Activated CD4-positive, alpha-beta memory T cell treated with anti-CD3 and anti-CD28 coated beads for 36 hours (primary cell): Measurements from ENCODE around the gene GJA5. TPM values are rescaled to one million over a fixed set of nuclear protein-coding genes. Genes with fewer than 3 reads are reported as not detected.
A peak's percentile ranks its signal among the peaks of the same experiment; 100 is the strongest.

ENCODE experiments used
- CTCF ChIA-PET: fragments of 350-600 bp; sonication (Branson Sonifier 250); formaldehyde crosslinking; loops from one replicate; lab custom pipeline; 2021; ENCODE audit warnings: antibody characterized with exemption, inconsistent platforms; lab: Charles Lee
- POLR2A ChIA-PET: fragments of 350-600 bp; sonication (Branson Sonifier 250); formaldehyde crosslinking; loops from one replicate; lab custom pipeline; 2021; ENCODE audit warnings: antibody characterized with exemption; lab: Charles Lee
- DNase-seq: peaks from one replicate; pipeline ENCODE4 v3.0.0-alpha.2; 2020
- H3K27ac Mint-ChIP-seq: one replicate; pipeline ENCODE4 v1.8.0; 2021; ENCODE audit warnings: mixed read lengths
- H3K27me3 Mint-ChIP-seq: one replicate; pipeline ENCODE4 v1.8.0; 2021; ENCODE audit warnings: mixed read lengths
- H3K36me3 Mint-ChIP-seq: one replicate; pipeline ENCODE4 v1.8.0; 2021; ENCODE audit warnings: mixed read lengths
- H3K4me1 Mint-ChIP-seq: one replicate; pipeline ENCODE4 v1.8.0; 2021; ENCODE audit warnings: low read depth, mixed read lengths
- H3K4me3 Mint-ChIP-seq: one replicate; pipeline ENCODE4 v1.8.0; 2021; ENCODE audit warnings: mild to moderate bottlenecking, mixed read lengths
- H3K9me3 Mint-ChIP-seq: one replicate; pipeline ENCODE4 v1.8.0; 2021; ENCODE audit warnings: mixed read lengths
- intact Hi-C: fragments of 100-400 bp; cut with micrococcal nuclease; formaldehyde crosslinking; loops from one replicate; pipeline ENCODE4 v1.15.1; 2023
- total RNA-seq, 2 experiments: library from RNA; stranded (reverse); gene quantifications; one replicate each; pipeline ENCODE4 v1.2.3, GENCODE V29; 2021

The GJA5 gene
- total RNA-seq, 2 experiments from 2014 or later: not detected

DNA sequence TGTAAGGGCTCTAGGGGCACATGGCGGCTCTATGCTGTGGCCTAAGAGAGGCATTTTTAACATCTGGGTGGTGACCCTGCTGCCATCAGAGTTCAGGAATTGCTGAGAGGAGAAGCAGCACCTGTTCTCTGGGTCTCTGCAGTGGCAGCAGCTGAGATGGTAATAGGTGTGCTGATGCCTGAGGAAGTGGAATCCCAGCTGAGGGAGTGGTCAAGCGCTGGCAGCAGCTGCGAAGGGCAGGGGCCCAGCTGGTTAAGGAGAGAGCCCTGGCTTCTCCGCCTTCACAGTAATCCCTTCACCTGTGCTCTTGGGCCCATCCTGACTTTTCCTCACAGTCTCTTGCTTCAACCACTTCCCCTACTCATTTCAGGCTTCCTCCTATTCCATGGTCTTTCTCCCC lies 39.8 kb downstream of the GJA5 start:
- intact Hi-C loops: no loop called here
- Mint-ChIP-seq H3K4me1 (peaks cover 16% of the 10 kb centered on the region), H3K27ac (no peak overlapping the region), H3K9me3 (peaks cover 6% of the 10 kb centered on the region), H3K36me3 (peaks cover 3% of the 10 kb centered on the region), H3K4me3 (no peak overlapping the region), H3K27me3 (peaks cover 1% of the 10 kb centered on the region)
- ChIA-PET POLR2A (no interaction called here), CTCF (interaction anchor here (4.3 kb wide), 1 partner anchor 172 kb away, joined by 38 read pairs; no protein-coding TSS in a partner anchor)
- no peak for DNase-seq

DNA sequence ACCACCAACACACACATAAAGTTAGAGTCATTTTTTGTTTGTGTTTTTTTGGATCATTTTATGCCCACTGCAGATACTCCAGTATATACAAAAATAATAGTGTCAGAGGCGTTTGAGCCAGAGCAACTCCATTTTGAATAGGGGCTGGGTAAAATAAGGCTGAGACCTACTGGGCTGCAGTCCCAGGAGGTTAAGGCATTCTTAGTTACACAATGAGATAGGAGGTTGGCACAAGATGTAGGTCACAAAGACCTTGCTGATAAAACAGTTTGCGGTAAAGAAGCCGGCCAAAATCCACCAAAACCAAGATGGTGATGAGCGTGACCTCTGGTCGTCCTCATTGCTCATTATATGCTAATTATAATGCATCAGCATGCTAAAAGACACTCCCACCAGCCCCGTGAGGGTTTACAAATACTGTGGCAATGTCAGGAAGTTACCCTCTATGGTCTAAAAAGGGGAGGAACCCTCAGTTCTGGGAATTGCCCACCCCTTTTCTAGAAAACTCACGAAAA lies 40.6 kb downstream of the GJA5 start:
- intact Hi-C loops: no loop called here
- CTCF ChIA-PET: interaction anchor here (0.6 to 1.8 kb wide), 2 partner anchors 11 to 173 kb away, joined by 3 to 6 read pairs; no protein-coding TSS in a partner anchor
- Mint-ChIP-seq H3K4me3 (no peak overlapping the region), H3K27me3 (peaks cover 4% of the 10 kb centered on the region), H3K4me1 (peaks cover 16% of the 10 kb centered on the region), H3K9me3 (peaks cover 6% of the 10 kb centered on the region), H3K27ac (no peak overlapping the region), H3K36me3 (peaks cover 3% of the 10 kb centered on the region)
- POLR2A ChIA-PET: no interaction called here
- no peak for DNase-seq

DNA sequence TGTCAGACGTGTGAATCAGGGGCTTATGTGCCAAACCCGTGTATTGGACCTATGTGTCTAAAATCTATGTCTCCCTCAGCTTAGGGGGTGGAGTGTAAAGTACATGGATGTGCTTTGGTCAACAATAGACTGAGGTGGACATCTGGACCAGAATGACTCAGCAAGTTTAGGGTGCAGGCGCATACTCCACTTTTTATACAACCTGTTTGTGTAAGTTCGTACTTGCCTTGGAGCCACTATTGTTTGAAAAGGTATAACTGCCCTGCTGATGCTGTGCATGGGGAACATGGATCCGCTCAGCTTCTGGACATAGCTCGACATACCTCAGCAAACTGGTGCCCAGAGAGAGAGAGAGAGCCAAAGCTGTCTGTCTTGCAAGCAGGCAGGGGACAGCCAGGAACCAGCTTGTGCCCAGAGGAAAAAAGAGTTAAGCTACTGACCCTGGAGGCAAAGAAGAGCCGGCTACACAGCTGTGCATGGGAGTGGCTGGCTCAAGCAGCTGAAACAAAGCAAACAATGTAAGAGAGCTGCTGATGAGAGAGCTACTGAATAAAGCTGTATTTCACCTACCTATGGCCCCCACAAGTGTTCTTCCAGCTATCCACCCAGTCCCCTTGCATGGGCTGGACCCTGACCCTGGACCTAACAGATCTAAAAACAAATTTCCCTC lies 41.2 kb downstream of the GJA5 start:
- ChIA-PET POLR2A (no interaction called here), CTCF (interaction anchor here (0.6 to 1.8 kb wide), 2 partner anchors 11 to 174 kb away, joined by 3 to 6 read pairs; no protein-coding TSS in a partner anchor)
- Mint-ChIP-seq H3K36me3 (peaks cover 3% of the 10 kb centered on the region), H3K9me3 (peaks cover 6% of the 10 kb centered on the region), H3K4me1 (peaks cover 16% of the 10 kb centered on the region), H3K4me3 (no peak overlapping the region), H3K27me3 (peaks cover 10% of the 10 kb centered on the region), H3K27ac (no peak overlapping the region)
- intact Hi-C loops: no loop called here
- no peak for DNase-seq

DNA sequence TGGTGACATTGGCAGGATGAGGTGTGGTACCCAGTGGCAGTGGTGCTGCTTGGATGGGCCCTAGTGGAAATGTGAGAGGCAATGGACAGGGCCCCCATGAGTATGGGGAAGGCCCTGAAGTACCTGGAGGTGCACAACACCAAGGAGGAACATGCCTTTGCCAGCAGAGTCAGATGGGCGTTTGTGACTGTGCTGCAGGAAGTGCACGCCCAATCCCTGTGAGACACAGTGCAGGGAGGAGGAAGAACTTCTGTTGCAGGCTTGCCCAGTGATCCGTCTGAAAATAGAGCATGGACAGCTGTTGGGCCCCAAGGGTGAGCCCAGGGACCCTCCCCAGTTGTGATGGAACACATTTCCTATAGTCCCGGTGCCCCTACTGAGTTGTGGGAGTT lies 42.7 kb downstream of the GJA5 start:
- no peak overlapping the region for H3K4me3 Mint-ChIP-seq
- DNase-seq: no peak
- peaks cover 12% of the 10 kb centered on the region for H3K27me3 Mint-ChIP-seq
- POLR2A ChIA-PET: no interaction called here
- no peak overlapping the region for H3K27ac Mint-ChIP-seq
- H3K36me3 Mint-ChIP-seq: peaks cover 3% of the 10 kb centered on the region
- intact Hi-C loops: no loop called here
- peaks cover 6% of the 10 kb centered on the region for H3K9me3 Mint-ChIP-seq
- H3K4me1 Mint-ChIP-seq: peaks cover 12% of the 10 kb centered on the region
- CTCF ChIA-PET: no interaction called here

DNA sequence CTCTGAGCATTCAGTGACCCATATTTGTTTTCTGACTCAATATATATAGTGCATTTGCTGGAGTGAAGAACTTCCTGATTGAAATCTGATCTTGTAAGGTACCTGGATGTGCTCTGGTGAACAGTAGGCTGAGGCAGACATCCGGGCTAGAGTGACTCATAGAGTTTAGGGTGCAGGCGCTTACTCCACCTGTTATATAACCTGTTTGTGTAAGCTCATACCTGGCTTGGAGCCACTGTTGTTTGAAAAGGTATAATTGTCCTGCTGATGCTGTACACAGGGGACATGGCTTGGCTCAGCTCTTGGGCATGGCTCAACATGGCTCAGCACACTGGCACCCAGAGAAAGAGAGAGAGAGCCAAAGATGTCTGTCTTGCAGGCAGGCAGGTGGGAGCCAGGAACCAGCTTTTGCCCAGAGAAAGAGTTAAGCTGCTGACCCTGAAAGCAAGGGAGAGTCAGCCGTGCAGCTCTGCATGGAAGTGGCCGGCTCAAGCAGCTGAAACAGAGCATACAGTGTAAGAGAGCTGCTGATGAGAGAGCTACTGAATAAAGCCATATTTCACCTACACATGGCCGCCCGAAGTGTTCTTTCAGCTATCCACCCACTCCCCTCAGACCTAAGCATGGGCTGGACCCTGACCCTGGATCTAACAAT lies 43.2 kb downstream of the GJA5 start:
- DNase-seq: peak; percentile 29
- H3K4me3 Mint-ChIP-seq: no peak overlapping the region
- intact Hi-C loops: no loop called here
- peaks cover 12% of the 10 kb centered on the region for H3K4me1 Mint-ChIP-seq
- H3K9me3 Mint-ChIP-seq: peaks cover 6% of the 10 kb centered on the region
- peaks cover 14% of the 10 kb centered on the region for H3K27me3 Mint-ChIP-seq
- peaks cover 3% of the 10 kb centered on the region for H3K36me3 Mint-ChIP-seq
- ChIA-PET POLR2A (no interaction called here), CTCF (interaction anchor here (1.2 kb wide), 1 partner anchor 176 kb away, joined by 4 read pairs; no protein-coding TSS in a partner anchor)
- H3K27ac Mint-ChIP-seq: no peak overlapping the region

DNA sequence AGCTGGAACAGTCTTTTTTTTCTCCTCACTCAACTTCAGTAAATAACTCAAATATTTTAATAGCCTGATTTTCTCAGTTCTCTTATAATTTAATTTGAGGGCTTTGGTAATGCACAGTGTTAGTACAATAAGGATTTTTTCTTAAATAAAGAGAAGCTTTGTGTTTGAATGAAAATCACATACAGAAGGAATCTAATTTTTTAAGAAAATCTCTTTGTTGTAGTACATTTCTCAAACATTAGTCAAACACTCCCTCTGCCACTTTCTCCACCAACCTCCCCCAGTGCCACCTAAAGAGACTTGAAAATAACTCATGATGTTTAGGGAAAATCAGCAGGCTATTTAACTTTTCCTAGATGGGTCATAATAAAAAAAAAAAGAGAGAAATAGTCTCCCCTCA lies 47.8 kb downstream of the GJA5 start:
- H3K27ac Mint-ChIP-seq: no peak overlapping the region
- H3K9me3 Mint-ChIP-seq: no peaks in the 10 kb centered on the region
- no peak for DNase-seq
- peaks cover 20% of the 10 kb centered on the region for H3K27me3 Mint-ChIP-seq
- intact Hi-C loops: no loop called here
- ChIA-PET POLR2A (no interaction called here), CTCF (interaction anchor here (0.6 to 1.8 kb wide), 2 partner anchors 12 to 232 kb away, joined by 4 read pairs; no protein-coding TSS in a partner anchor)
- H3K36me3 Mint-ChIP-seq: no peaks in the 10 kb centered on the region
- H3K4me1 Mint-ChIP-seq: peaks cover 8% of the 10 kb centered on the region
- no peak overlapping the region for H3K4me3 Mint-ChIP-seq

Other genes starting within 250 kb of the GJA5 start
- 10 to 100 TPM; 28.0 to 29.4 TPM for gene BCL9, start 219.1 kb downstream of the GJA5 start, total RNA-seq
- 10 to 100 TPM; 11.6 to 12.5 TPM for gene ACP6, start 90.1 kb downstream of the GJA5 start, total RNA-seq
- gene GJA8, start 142.2 kb upstream of the GJA5 start, total RNA-seq: not detected
- gene GPR89B, start 167.8 kb upstream of the GJA5 start, total RNA-seq: 10 to 100 TPM; 15.2 to 15.5 TPM